Activated naive CD4-positive, alpha-beta T cell (primary cell): Measurements from ENCODE around the gene SLC23A3.
A peak's percentile ranks its signal among the peaks of the same experiment; 100 is the strongest.

ENCODE experiments used
- DNase-seq, 4 experiments: peaks; one replicate each; lab custom pipeline; 2025; lab: John Stamatoyannopoulos, UW

The SLC23A3 gene

GRCh38 chr2:219175928-219176817, 6.3 kb upstream of the SLC23A3 start:
- DNase-seq = peak in 1 of 4 experiments; percentile 35

- no peak for DNase-seq
Observed at GRCh38 chr2:219175486-219175885, 5.7 kb upstream of the SLC23A3 start.

- DNase-seq = no peak
Observed at GRCh38 chr2:219174801-219175200, 5.0 kb upstream of the SLC23A3 start.

- no peak for DNase-seq
Observed at GRCh38 chr2:219174146-219174545, 4.3 kb upstream of the SLC23A3 start.

- no peak for DNase-seq
Observed at GRCh38 chr2:219173176-219173575, 3.3 kb upstream of the SLC23A3 start.

- no peak for DNase-seq
Observed at GRCh38 chr2:219172231-219173154, 2.7 kb upstream of the SLC23A3 start.

GRCh38 chr2:219171231-219171651, 1.4 kb upstream of the SLC23A3 start:
- DNase-seq = no peak

- DNase-seq = no peak
Observed at GRCh38 chr2:219168932-219169331, 897 bp downstream of the SLC23A3 start.

- no peak for DNase-seq
Observed at GRCh38 chr2:219168526-219168925, 1.3 kb downstream of the SLC23A3 start.

- no peak for DNase-seq
Observed at GRCh38 chr2:219167997-219168396, 1.8 kb downstream of the SLC23A3 start.

GRCh38 chr2:219165058-219165911, 4.5 kb downstream of the SLC23A3 start:
- no peak for DNase-seq

- DNase-seq = no peak
Observed at GRCh38 chr2:219163156-219163555, 6.7 kb downstream of the SLC23A3 start.

GRCh38 chr2:219161097-219161496, 8.7 kb downstream of the SLC23A3 start:
- DNase-seq = no peak

GRCh38 chr2:219160186-219161017, 9.4 kb downstream of the SLC23A3 start, which contains the start of gene NHEJ1:
TSS of gene NHEJ1 (minus strand) at chr2:219160815. CDS start at chr2:219158362, 2,453 bp downstream.
- peak; percentile 85 to 90 (median 86) for DNase-seq

- no peak for DNase-seq
Observed at GRCh38 chr2:219159771-219160185, 10.1 kb downstream of the SLC23A3 start.

- no peak for DNase-seq
Observed at GRCh38 chr2:219158586-219158985, 11.2 kb downstream of the SLC23A3 start.

GRCh38 chr2:219158025-219158424, 11.8 kb downstream of the SLC23A3 start:
- no peak for DNase-seq

- DNase-seq = no peak
Observed at GRCh38 chr2:219157396-219157795, 12.4 kb downstream of the SLC23A3 start.

- no peak for DNase-seq
Observed at GRCh38 chr2:219155054-219155644, 14.7 kb downstream of the SLC23A3 start.

- DNase-seq = no peak
Observed at GRCh38 chr2:219149667-219150066, 20.2 kb downstream of the SLC23A3 start.
